ENCODE measurements around the gene MTG1.
"Not testable (repeated sequence)": the region's sequence is repeated elsewhere in the genome, so short reads cannot be mapped to it uniquely, and the experiment has no call there.

The MTG1 gene

DNA sequence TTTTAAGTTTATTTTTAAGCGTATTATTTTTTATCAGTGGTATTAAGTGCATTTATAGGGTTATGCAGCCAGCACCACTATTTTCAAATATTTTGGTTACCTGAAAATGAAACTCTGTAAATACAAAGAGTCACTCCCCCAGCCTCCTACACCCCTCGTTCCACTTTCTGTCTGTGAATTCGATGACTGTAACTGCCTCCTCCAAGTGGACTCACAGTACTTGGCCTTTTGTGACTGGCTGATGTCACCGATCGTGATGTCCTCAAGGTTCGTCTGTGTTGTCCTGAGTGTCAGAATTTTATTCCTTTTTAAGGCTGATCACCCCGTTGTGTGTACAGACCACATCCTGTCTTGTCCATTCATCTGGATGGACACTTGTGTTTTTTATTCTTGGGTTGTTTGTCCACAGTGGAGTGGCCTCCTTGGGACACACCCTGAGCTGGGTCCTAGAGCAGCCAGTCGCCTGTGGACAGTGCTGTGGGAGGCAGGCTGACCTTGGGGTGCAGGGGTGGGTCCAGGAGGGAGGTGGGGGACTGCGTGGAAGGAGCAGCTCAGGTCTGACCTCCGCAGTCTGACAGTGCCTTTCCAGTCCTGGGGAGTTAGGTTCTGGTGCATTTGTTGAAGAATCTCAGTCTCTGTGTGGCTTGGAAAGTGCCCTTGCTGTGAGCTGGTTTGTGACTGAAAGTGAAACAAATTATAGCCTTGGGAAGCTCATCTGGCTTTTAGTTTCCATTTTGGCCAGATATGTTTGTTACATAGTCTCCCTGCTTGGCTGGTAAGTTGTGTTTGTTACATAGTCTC lies 6.9 kb downstream of the MTG1 start:
- DNase-seq (ENCODE audit: low spot score) = no peak

DNA sequence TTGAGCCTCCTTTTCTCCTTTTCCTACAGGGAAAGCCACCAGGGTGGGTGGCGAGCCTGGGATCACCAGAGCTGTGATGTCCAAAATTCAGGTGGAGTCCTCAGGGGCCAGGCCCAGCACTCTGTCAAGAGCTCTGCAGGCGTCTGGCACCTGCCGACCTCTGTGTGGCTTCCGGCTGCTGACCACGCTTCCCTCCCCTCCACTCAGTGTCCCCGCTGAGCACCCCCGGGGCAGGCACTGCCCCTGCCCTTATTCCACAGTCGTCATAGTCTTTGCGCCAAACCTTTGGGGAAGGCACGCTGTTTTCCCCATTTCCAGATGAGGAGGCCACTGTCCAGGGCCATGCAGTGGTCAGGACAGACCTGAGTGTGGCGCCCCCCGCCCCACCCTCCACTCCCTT lies 7.5 kb downstream of the MTG1 start:
- DNase-seq (ENCODE audit: low spot score) = no peak

DNA sequence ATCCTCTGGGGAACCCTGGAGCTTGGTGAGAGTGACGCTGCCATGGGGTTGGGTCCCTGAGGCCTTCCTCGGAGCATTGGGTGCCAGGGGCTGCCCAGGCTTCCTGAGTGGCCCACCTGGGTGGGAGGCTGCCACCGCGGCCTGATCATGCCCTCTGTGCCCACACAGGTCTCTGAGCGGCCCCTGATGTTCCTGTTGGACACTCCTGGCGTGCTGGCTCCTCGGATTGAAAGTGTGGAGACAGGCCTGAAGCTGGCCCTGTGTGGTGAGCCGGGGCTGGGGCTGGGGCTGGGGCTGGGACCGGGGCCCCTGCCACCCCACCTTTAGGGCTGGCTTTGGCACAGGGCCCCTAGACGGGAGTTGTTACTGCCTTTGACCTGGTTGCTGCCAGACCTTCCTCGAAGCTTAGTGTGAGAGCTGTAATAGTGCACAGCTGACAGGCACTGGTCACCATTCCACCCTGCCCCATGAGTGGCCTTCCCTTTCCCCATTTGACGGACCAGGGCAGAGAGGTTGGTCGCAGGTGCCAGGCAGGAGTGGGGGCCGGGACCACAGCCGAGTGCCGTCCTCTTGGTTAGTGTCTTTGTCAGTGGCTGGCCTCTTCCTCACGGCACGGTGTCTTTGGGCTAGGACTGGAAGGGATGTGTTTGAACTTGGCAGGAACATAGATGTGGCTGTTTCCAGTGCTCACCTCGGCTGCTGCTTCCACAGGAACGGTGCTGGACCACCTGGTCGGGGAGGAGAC lies 8.2 kb downstream of the MTG1 start:
- no peak for DNase-seq (ENCODE audit: low spot score)

DNA sequence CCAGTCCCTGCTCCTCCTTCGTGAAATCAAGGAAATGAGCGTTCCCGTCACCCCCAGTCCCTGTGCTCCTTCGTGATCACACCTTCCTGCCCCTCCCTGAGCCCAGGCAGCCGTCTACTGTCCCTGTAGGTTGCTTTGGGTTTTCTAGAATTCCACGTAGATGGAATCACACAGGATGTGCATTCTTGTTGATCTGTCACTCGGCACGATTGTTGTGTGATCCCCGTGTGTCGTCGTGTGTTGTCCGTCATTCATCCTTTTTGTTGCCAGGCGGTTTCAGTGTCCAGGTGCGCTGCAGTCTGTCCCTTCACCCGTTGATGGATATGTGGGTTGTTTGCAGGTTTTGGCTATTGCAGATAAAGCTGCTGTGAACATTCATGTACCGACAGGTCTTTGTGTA lies 9.4 kb downstream of the MTG1 start:
- DNase-seq (ENCODE audit: low spot score) = no peak

DNA sequence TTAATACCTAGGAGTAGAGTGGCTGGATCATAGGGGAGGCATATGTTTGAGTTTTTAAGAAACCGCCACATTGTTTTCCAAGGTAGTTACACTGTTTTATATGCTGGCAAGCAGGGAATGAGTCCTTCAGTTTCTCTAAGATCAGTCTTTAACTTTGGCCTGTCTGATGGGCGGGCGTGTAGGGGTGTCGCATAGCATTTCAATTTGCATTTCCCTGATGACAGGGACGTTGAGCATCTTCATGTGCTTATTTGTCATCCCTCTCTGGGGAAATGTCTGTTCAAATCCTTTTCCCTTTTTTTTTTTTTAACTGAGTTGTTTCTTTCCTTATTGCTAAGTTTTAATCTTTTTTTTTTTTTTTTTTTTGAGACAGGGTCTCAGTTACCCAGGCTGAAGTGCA lies 9.8 kb downstream of the MTG1 start:
- no peak for DNase-seq (ENCODE audit: low spot score)

DNA sequence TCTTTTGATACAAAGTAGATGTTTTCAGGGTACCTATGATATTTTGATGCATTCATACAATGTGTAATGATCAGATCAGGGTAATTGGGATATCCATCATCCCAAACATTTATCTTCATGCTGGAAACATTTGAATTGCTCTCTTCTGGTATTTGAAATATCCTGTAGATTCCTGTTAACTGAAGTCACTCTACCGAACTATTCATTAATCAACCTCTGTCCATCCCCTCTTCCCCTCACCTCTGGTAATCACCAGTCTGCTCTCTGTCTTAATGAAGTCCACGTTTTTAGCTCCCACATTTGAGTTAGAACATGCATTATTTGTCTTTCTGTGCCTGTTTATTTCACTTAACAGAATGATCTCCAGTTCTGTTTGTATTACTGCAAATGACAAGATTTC lies 11.3 kb downstream of the MTG1 start:
- no peak for DNase-seq (ENCODE audit: low spot score)

DNA sequence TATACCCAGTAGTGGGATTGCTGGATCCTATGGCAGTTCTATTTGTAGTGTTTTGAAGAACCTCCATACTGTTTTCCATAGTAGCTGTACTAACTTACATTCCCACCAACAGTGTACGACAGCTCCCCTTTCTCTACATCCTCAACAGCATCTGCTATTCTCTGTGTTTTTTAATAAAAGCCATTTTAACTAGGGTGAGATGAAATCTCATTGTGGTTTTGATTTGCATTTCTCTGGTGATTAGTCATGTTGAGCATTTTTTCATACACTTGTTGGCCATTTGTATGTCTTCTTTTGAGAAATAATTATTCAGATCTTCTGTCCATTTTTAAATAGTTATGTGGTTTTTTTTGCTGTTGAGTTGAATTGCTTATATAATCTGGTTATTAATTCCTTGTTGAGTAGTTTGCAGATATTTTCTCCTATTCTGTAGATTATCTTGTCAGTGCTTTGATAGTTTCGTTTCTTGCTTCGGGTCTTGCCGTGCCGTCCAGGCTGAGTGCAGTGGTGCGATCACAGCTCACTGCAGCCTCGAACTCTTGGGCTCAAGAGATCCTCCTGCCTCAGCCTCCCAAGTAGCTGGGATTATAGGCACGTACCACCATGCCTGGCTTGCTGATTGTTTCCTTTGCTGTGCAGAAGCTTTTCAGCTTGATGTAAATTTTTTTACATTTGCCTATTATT lies 12.0 kb downstream of the MTG1 start:
- DNase-seq (ENCODE audit: low spot score) = no peak

DNA sequence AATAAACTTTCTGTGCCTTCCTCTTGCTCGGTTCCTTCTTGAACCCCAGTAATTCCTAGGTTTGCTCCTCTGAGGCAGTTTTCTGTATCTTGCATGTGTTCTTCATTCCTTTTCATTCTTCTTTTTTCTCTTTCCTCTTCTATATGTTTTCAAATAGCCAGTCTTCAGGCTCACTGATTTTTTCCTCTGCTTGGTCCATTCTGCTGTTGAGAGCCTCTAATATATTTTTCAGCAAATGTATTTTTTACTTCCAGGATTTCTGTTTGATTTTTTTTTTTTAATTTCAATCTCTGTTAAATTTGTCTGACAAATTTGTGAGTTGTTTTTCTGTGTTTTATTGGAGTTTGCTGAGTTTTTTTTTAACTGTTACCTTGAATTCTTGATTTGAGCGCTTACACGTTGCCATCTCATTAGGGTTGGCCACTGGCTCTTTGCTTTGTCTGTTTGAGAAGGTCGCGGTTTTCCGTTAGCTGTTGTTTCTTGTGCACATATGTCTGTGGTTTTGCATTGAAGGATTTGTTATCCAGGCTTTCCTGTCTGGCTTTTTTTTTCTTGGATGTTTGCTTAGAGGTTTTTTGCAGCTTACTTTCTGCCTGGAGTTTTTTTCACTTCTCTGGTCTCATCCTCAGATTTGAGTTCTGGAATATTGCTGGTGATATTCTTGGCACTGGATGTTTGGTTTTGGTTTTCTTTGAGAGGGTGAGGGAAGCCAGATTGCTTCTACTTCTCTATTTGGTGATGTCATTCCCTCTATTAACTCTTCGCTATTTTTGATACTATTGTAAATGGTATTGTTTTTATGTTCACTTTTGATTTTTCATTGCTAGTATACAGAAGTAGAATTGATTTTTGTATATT lies 17.8 kb downstream of the MTG1 start:
- no peak for DNase-seq (ENCODE audit: low spot score)

DNA sequence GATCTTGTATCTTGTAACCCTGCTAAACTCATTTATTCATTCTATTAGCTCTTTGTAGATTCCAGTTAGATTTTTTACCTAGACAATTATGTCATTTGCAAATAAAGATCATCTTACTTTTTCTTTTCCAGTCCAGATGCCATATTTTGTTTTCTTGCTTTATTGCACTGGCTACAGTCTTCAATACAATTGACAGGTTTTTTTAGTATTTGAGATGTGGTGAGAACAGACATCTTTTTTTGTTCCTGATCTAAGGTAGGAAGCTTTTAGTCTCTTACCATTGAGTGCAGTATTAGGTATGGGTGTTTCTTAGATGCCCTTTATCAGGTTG lies 18.4 kb downstream of the MTG1 start:
- no peak for DNase-seq (ENCODE audit: low spot score)

DNA sequence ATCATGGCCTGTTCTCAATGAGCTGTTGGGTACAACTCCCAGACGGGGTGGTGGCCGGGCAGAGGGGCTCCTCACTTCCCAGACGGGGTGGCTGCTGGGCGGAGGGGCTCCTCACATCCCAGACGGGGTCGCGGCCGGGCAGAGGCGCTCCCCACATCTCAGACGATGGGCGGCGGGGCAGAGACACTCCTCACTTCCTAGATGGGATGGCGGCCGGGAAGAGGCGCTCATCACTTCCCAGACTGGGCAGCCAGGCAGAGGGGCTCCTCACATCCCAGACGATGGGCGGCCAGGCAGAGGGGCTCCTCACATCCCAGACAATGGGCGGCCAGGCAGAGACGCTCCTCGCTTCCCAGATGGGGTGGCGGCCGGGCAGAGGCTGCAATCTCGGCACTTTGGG lies 20.4 kb downstream of the MTG1 start:
- DNase-seq (ENCODE audit: low spot score) = not testable (repeated sequence)

DNA sequence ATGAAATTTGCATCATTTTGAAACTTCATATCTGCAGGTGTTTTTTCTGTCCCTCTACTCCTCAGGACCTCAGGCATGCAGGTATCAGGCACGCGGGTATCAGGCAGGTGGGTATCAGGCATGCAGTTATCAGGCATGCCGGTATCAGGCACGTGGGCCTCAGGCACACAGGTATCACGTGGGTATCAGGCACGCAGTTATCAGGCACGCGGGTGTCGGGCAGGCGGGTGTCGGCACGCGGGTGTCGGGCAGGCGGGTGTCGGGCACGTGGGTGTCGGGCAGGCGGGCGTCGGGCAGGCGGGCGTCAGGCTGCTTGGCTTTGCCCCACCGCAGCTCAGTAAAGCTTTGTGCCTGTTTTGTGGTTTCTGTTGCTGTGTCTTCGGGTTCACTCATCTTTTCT lies 21.8 kb downstream of the MTG1 start:
- no peak for DNase-seq (ENCODE audit: low spot score)

DNA sequence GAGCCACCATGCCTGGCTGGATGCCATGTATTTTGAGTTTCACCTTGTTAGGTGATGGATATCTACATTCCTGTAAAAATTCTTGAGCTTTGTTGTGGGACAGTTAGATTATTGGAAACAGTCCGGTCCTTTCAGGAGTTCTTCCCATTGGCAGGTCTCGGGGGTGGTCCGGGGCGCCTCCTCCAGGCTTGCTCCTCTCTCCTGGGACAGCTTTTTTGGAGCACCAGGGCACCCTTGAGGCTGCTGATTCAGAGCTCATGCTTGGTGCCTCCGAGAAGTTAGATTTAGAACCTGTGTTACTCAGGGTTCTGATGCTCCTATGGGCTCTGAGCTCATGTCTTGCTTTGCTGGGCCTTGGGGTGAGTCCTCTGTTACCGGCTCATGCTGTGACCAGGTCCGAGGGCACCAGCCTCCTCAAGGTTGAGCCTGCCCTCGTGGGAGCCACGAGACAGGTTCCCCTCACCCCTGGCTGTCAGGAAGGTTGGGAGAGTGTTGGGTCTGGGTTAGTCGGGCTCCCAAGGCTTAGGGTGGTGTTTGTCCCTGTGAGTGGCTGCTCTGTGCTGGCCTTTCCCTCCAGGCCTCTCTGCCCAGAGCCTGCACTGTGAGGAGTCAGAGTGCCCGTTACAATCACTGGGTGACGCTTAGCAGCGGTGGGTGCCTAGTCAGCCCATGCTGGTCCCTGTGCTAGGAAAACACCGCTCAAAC lies 24.5 kb downstream of the MTG1 start:
- DNase-seq (ENCODE audit: low spot score) = no peak

DNA sequence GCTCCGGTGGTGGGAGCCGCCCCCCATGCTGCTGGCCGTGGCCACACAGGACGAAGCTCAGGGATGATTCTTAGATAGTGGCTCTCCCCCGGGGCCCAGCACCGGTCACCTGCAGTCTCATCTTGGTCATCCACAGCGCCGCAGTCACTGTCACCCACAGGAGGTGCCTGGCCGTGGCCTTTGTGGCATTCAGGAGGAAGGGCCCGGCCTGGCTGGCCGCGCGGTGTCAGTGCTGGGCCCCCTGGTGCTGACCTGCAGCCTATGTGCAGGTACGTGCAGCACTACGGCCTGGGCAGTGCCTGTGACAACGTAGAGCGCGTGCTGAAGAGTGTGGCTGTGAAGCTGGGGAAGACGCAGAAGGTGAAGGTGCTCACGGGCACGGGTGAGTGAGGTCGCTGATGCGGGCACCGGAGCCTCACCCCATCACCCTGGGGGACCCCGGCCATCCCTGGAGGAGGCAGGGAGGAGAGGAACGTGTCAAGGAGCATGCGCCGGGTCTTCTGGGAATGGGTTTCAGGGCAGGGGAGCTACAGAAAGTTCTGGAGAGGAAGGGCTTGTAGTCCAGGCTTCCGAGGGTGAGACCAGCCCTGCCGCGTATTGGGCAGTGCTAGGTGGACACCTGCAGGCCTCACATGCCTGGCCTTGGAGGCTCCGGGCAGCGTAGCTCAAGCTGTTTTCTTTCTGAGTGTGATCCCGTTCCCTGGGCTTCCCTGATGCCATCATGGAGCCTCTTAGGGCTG lies 25.4 kb downstream of the MTG1 start:
- no peak for DNase-seq (ENCODE audit: low spot score)

DNA sequence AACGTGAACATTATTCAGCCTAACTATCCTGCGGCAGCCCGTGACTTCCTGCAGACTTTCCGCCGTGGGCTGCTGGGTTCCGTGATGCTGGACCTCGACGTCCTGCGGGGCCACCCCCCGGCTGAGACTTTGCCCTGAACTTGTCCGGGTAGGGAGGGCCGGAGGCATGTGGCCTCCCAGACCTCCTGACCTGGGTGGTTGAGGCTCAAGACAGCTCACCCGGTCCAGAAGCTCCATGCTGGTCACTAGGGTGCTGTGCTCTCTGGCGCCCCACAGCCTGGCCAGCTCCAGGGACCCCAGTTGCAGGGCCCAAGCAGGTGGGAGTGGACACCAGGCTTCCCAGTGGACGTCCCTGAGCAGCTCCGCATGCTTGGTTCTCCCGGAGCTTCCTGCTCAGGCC lies 26.1 kb downstream of the MTG1 start:
- no peak for DNase-seq (ENCODE audit: low spot score)

DNA sequence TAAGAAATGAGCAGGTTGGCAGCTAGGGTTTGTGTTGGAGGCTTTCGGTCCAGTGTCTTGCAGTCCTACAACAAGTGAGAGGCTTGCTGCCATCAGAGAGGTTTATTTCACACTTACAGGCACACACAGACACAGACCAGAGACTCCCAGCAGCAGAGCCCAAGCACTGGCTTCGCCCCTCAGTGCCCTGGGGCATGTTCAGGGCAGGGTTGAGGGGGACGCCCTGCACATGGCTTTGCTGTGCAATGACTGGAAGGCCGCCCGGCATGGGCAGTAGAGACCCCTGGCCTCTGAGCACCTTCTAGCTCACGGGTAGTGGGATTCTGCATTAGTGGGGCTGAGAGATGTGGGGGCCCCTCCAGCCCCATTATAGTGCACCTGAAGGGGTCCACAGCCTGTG lies 26.6 kb downstream of the MTG1 start:
- DNase-seq (ENCODE audit: low spot score) = no peak

DNA sequence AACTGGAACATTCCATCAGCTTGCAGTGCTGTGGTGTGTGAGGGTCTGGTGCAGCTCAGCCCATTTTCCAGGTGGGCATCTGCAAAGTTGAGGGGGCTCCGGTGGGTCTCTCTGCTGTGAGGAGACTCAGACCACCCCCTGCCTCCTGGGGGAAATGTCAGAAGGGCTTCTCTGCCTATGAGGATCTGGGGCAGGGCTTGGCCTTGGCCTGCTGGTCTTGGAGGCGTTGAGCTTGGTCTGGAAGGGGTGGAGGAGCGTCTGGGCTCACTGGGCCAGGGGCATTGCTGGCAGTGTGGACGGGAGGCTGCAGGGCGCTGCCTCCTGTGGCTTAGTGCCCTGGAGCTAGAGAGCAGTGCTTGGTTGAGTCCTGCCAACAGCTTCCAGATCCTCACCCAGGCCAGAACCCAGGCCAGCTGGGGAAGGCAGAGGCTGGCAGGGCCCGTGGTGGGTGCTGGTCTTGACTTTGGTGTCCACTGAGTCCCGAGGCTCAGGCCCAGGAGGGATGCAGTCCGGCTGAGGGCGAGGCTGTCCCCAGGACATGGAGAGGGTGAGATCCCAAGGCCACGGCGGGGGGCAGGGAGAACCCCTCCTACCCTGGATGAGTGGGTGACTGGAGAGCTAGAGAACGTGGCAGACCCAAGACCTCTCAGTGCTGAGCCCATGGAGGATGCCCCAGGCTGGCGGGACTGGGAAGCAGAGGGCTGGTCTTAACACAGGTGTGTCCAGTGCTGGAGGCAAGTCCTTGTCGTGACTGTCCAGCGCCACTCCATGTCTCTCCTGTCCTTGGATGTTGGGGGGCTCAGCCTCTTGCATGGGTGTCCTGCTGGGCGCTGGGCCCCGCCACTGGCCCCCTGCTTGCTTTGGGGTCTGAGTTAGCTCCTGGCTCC lies 27.6 kb downstream of the MTG1 start:
- DNase-seq (ENCODE audit: low spot score) = no peak

DNA sequence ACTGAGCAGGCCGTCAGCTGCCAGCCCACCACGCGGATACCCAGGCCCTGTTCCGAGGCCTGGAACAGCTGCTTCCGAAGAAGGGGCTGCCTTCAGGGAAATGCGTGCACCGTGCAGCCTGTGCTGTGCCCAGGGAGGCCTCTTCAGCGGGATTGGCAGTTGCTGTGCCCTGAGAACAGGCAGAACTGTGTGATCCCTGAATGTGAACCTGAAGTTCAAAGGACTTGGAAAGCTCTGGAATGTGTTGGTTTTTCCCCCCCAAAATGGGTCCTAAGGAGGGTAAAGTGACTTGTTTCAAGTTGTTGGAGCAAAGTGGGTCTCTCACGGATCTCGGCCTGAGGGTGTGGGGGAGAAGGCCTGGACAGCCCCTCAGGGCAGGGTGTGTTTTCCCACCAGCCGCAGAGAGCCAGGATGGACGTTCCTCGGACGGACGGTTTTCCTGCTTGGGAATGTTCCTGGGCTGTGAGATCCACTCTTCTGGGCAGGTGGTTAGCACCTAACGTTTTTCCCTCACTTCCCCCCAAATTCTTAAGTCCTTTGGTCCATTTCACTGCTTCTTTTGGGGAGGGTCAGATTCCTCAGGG lies 28.4 kb downstream of the MTG1 start:
- DNase-seq (ENCODE audit: low spot score) = no peak

DNA sequence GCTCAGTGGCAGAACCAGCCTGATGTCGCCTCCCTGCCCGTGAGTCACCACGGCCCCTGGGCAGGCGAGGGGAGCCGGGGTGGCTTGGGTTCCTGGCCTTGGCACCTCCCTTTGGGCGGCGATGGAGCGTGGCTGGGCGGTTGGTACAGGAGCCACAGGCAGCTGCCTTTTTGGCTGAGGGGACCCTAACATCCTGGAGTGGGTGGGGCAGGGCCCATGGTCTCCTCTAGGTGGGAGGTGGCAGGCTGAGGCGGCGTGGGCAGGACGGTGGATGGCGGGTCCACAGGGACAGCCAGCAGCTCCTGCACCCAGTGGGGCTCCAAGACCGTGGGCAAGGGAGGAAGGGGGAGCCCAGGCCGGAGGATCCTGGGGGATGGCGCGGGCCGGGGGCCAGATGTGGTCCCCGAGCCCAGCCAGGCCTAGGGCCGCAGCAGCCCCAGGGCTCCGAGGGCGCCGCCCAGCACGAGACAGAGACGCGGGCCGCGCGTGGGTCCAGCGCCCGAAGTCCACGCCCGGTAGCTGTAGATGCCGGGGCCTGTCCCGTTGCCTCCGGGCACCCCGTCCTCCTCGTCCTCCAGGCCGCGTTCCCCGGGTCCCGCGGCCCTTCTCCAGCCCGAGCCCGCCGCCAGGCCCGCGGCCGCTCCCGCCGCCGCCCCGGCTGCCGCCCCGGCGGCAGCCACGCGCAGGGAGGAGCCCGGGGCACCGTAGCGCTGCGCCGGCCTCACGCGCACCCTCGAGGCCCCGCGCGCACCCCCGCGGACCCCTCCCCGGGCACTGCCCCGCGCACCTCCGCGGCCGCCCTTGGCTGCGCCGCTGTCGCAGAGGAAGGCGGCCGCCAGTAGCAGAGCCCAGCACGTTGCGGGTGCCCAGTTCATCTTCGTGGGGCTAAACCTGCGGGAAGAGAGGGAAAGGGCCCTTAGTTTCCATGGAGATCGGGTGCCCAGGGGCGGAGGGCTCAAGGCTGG lies 29.1 kb downstream of the MTG1 start:
- DNase-seq (ENCODE audit: low spot score) = no peak

Data from kidney capillary endothelial cell (primary cell).